Suprapubic skin (tissue), 4 donors: ENCODE data around the gene FRAT1. TPM values are rescaled to one million over a fixed set of nuclear protein-coding genes. Genes with fewer than 3 reads are reported as not detected.
A peak's percentile ranks its signal among the peaks of the same experiment; 100 is the strongest.
"Not testable (repeated sequence)": the region's sequence is repeated elsewhere in the genome, so short reads cannot be mapped to it uniquely, and the experiment has no call there.

Source experiments
- DNase-seq, 2 donors: peaks; one replicate each; pipeline ENCODE4 v3.0.0-alpha.2; 2019; ENCODE audit warnings: low spot score in 2 of 2
- H3K27ac ChIP-seq: fragments of 200-600 bp; sonication (generic); one replicate; pipeline ENCODE4 v1.5.1; 2019
- H3K27me3 ChIP-seq: fragments of 200-600 bp; sonication (generic); one replicate; pipeline ENCODE4 v1.5.1; 2019
- H3K36me3 ChIP-seq: fragments of 200-600 bp; sonication (generic); one replicate; pipeline ENCODE4 v1.5.1; 2019
- H3K4me1 ChIP-seq: fragments of 200-600 bp; sonication (generic); one replicate; pipeline ENCODE4 v1.5.1; 2019
- H3K4me3 ChIP-seq: fragments of 200-600 bp; sonication (generic); one replicate; pipeline ENCODE4 v1.5.1; 2019; ENCODE audit warnings: mild to moderate bottlenecking
- H3K9me3 ChIP-seq: fragments of 200-600 bp; sonication (generic); one replicate; pipeline ENCODE4 v1.5.1; 2019
- CTCF ChIP-seq, 2 donors: fragments of 200-600 bp in 1 of 2; fragments of 450-650 bp in 1 of 2; sonication (generic) in 1 of 2; IDR thresholded peaks; one replicate each; pipeline ENCODE4 v1.5.1; 2016 to 2019; ENCODE audit warnings: antibody characterized with exemption in 2 of 2, mild to moderate bottlenecking in 1 of 2, moderate library complexity in 1 of 2
- EP300 ChIP-seq: sonication (generic); formaldehyde crosslinking; IDR thresholded peaks from one replicate; pipeline ENCODE4 v1.6.1; 2017; ENCODE audit warnings: antibody characterized with exemption
- POLR2A ChIP-seq, 2 donors: fragments of 450-650 bp; IDR thresholded peaks; one replicate each; pipeline ENCODE4 v1.6.1; 2017; ENCODE audit warnings: antibody characterized with exemption in 2 of 2, mild to moderate bottlenecking in 2 of 2, moderate library complexity in 2 of 2
- POLR2AphosphoS5 ChIP-seq, 3 donors: sonication (generic); formaldehyde crosslinking; IDR thresholded peaks; one replicate each; pipeline ENCODE4 v1.6.1; 2017; ENCODE audit warnings: antibody characterized with exemption in 3 of 3
- WGBS: methylation state at CpG from one replicate; pipeline ENCODE4 v1.1.5; 2018; 5-methylcytosine and 5-hydroxymethylcytosine counted together
- total RNA-seq, 4 donors: library from RNA; depleted of rRNA; stranded (reverse); fragments of >200 nt; gene quantifications; one replicate each; pipeline ENCODE4 v1.1.0, GENCODE V29; 2016

Gene FRAT1
- total RNA-seq, 4 donors from 2014 or later = 5.2 to 8.4 (median 7.2) TPM

- no peak for DNase-seq
- TF ChIP-seq POLR2AphosphoS5 (IDR thresholded peaks at IDR 0.05) = peak in 1 of 3 donors; percentile 62
- peak; percentile 39 to 51 for TF ChIP-seq CTCF (IDR thresholded peaks at IDR 0.05)
- TF ChIP-seq EP300 = no peak
- TF ChIP-seq POLR2A (IDR thresholded peaks at IDR 0.05) = no peak
Measured at GRCh38 chr10:97278491-97278989, 40.5 kb upstream of the FRAT1 start.

GRCh38 chr10:97279121-97279815 is 39.8 kb upstream of the FRAT1 start:
- peaks cover 21% of the 10 kb centered on the region for H3K4me1 ChIP-seq
- TF ChIP-seq POLR2A (IDR thresholded peaks at IDR 0.05) (no peak), EP300 (no peak), CTCF (IDR thresholded peaks at IDR 0.05) (no peak), POLR2AphosphoS5 (IDR thresholded peaks at IDR 0.05) (no peak)
- no peak for DNase-seq
- no peaks in the 10 kb centered on the region for H3K36me3 ChIP-seq
- no peaks in the 10 kb centered on the region for H3K9me3 ChIP-seq
- 69% methylated on average over 9 of the region's 9 CpGs for WGBS
- H3K4me3 ChIP-seq = no peak overlapping the region
- H3K27me3 ChIP-seq = no peaks in the 10 kb centered on the region
- peak overlapping the region; percentile 42 for H3K27ac ChIP-seq

More at GRCh38 chr10:97278491-97278989, 40.5 kb upstream of the FRAT1 start:
- H3K4me3 ChIP-seq = no peak overlapping the region
- no peaks in the 10 kb centered on the region for H3K27me3 ChIP-seq
- H3K9me3 ChIP-seq = no peaks in the 10 kb centered on the region
- peak overlapping the region; percentile 42 for H3K27ac ChIP-seq
- H3K36me3 ChIP-seq = no peaks in the 10 kb centered on the region
- H3K4me1 ChIP-seq = peaks cover 21% of the 10 kb centered on the region

- 75% methylated on average over 3 of the region's 3 CpGs for WGBS
- Histone ChIP-seq H3K4me3 (no peak overlapping the region), H3K9me3 (no peaks in the 10 kb centered on the region), H3K36me3 (no peaks in the 10 kb centered on the region), H3K27ac (no peak overlapping the region), H3K4me1 (peaks cover 21% of the 10 kb centered on the region), H3K27me3 (no peaks in the 10 kb centered on the region)
- no peak for TF ChIP-seq POLR2AphosphoS5 (IDR thresholded peaks at IDR 0.05)
- TF ChIP-seq CTCF (IDR thresholded peaks at IDR 0.05) = no peak
- TF ChIP-seq EP300 = no peak
- TF ChIP-seq POLR2A (IDR thresholded peaks at IDR 0.05) = no peak
- DNase-seq = peak in 1 of 2 donors; percentile 35
Measured at GRCh38 chr10:97280783-97281182, 38.3 kb upstream of the FRAT1 start.

GRCh38 chr10:97290076-97290475 is 29.0 kb upstream of the FRAT1 start:
- WGBS = 92% methylated on average over 13 of the region's 13 CpGs

GRCh38 chr10:97290576-97291356 is 28.3 kb upstream of the FRAT1 start:
- not testable (repeated sequence) for H3K4me1 ChIP-seq, H3K27ac ChIP-seq, H3K9me3 ChIP-seq, H3K27me3 ChIP-seq, H3K36me3 ChIP-seq, H3K4me3 ChIP-seq
- peak in 1 of 2 donors; percentile 69 for DNase-seq
- WGBS = 84% methylated on average over 14 of the region's 17 CpGs

More at GRCh38 chr10:97290076-97290475, 29.0 kb upstream of the FRAT1 start:
- not testable (repeated sequence) for H3K4me1 ChIP-seq, H3K27me3 ChIP-seq, H3K27ac ChIP-seq, H3K9me3 ChIP-seq, H3K4me3 ChIP-seq, H3K36me3 ChIP-seq
- DNase-seq = peak in 1 of 2 donors; percentile 28
